Caco-2 (cell line): ENCODE results near the gene APOBEC3B. TPM values are rescaled to one million over a fixed set of nuclear protein-coding genes. Genes with fewer than 3 reads are reported as not detected.
"Not testable (repeated sequence)": the region's sequence is repeated elsewhere in the genome, so short reads cannot be mapped to it uniquely, and the experiment has no call there.

Experiments
- BruUV-seq: library from RNA; stranded (reverse); fragments of 400-500 nt; replicated peaks from 2 replicates; lab custom pipeline; 2021; lab: Mats Ljungman, UMichigan
- CTCF ChIA-PET: fragments of 300-600 bp; sonication (Branson Sonifier 250); formaldehyde crosslinking; loops from one replicate; lab custom pipeline; 2022; ENCODE audit warnings: antibody characterized with exemption; lab: Charles Lee
- POLR2A ChIA-PET: fragments of 300-600 bp; sonication (Branson Sonifier 250); formaldehyde crosslinking; loops from one replicate; lab custom pipeline; 2022; ENCODE audit warnings: antibody characterized with exemption; lab: Charles Lee
- DNase-seq, 2 experiments: peaks; one replicate each; pipeline versions ENCODE4 v3.0.0 to v3.0.0-alpha.2; 2020 to 2022
- H3K27me3 ChIP-seq: replicated peaks from 2 replicates; pipeline ENCODE4 v1.6.0; 2011; ENCODE audit warnings: low read length; ENCODE audit not compliant: control insufficient read depth, insufficient read depth
- H3K36me3 ChIP-seq: 2 replicates; pipeline ENCODE4 v1.5.1; 2011; ENCODE audit warnings: low read length; ENCODE audit not compliant: control insufficient read depth, insufficient read depth
- H3K4me1 ChIP-seq: fragments of 250-450 bp; sonication (Bioruptor Pico); 2 replicates; pipeline ENCODE4 v1.5.1; 2020; ENCODE audit warnings: mild to moderate bottlenecking
- H3K4me3 ChIP-seq: 2 replicates; pipeline ENCODE4 v1.5.1; 2011; ENCODE audit warnings: low read depth, mild to moderate bottlenecking, control low read depth, low read length
- H3K9me3 ChIP-seq: fragments of 250-450 bp; sonication (Bioruptor Pico); 2 replicates; pipeline ENCODE4 v1.5.1; 2020; ENCODE audit warnings: mild to moderate bottlenecking, moderate library complexity
- H3K27ac Mint-ChIP-seq: one replicate; pipeline ENCODE4 v1.8.0; 2022; ENCODE audit warnings: mixed read lengths; ENCODE audit not compliant: unreplicated experiment
- H3K27me3 Mint-ChIP-seq: one replicate; pipeline ENCODE4 v1.8.0; 2022; ENCODE audit warnings: mixed read lengths; ENCODE audit not compliant: insufficient read depth, unreplicated experiment
- H3K36me3 Mint-ChIP-seq: one replicate; pipeline ENCODE4 v1.8.0; 2022; ENCODE audit warnings: mild to moderate bottlenecking, mixed read lengths; ENCODE audit not compliant: insufficient read depth, unreplicated experiment
- H3K4me1 Mint-ChIP-seq: one replicate; pipeline ENCODE4 v1.8.0; 2022; ENCODE audit warnings: low read depth, mixed read lengths; ENCODE audit not compliant: unreplicated experiment
- H3K4me3 Mint-ChIP-seq: one replicate; pipeline ENCODE4 v1.8.0; 2022; ENCODE audit warnings: mild to moderate bottlenecking, moderate library complexity, mixed read lengths; ENCODE audit not compliant: unreplicated experiment
- H3K9me3 Mint-ChIP-seq: one replicate; pipeline ENCODE4 v1.8.0; 2022; ENCODE audit warnings: mixed read lengths; ENCODE audit not compliant: unreplicated experiment
- intact Hi-C: fragments of 100-400 bp; cut with micrococcal nuclease; formaldehyde crosslinking; loops from one replicate; pipeline ENCODE4 v1.10.0; 2022; ENCODE audit not compliant: unreplicated experiment
- total RNA-seq: library from RNA; stranded (reverse); gene quantifications from 2 replicates; pipeline ENCODE4 v1.2.3, GENCODE V29; 2022
- TF ChIP-seq, protein P1 (sequence below), 2 experiments: fragments of 200-600 bp in 1 of 2; IDR thresholded peaks; 1 replicate in 1 of 2; 2 replicates in 1 of 2; pipeline versions ENCODE4 v1.5.1 to v1.8.0; 2011 to 2022; ENCODE audit warnings: antibody characterized with exemption in 1 of 2, control low read depth in 1 of 2, inconsistent platforms in 1 of 2, low read depth in 1 of 2, low read length in 1 of 2, mild to moderate bottlenecking in 1 of 2, moderate library complexity in 1 of 2; ENCODE audit not compliant: insufficient read depth in 1 of 2, severe bottlenecking in 1 of 2, unreplicated experiment in 1 of 2

Gene APOBEC3B
- total RNA-seq, 1 experiment from 2014 or later, result 55.8 TPM

DNA sequence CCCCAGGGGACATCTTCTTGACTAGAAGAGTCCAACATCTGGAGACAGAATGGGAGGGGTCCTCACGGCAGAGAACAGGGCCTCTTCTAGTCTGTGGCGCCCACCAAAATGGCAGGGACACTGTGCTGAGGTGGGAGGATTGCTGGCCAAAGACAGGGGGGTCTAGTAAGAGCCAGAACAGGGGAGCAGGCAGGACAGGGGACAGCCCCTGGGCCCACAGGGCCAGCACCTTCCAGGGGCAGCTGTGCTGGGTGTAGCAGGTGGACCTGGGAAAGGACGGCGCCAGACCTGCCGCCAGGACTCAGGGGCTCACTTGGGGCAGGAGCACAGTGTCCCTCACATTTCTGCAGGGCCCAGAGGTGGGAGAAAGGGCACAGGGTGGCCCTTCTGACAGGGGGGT is 25.6 kb upstream of the APOBEC3B start:
- ChIA-PET CTCF (no interaction called here), POLR2A (no interaction called here)
- Mint-ChIP-seq H3K27ac (no peak overlapping the region), H3K9me3 (no peaks in the 10 kb centered on the region), H3K4me1 (peaks cover 5% of the 10 kb centered on the region), H3K36me3 (no peaks in the 10 kb centered on the region), H3K4me3 (no peak overlapping the region), H3K27me3 (no peaks in the 10 kb centered on the region)
- H3K4me1 ChIP-seq, result peaks cover 14% of the 10 kb centered on the region
- H3K9me3 ChIP-seq, result no peaks in the 10 kb centered on the region
- TF ChIP-seq, protein P1, sequence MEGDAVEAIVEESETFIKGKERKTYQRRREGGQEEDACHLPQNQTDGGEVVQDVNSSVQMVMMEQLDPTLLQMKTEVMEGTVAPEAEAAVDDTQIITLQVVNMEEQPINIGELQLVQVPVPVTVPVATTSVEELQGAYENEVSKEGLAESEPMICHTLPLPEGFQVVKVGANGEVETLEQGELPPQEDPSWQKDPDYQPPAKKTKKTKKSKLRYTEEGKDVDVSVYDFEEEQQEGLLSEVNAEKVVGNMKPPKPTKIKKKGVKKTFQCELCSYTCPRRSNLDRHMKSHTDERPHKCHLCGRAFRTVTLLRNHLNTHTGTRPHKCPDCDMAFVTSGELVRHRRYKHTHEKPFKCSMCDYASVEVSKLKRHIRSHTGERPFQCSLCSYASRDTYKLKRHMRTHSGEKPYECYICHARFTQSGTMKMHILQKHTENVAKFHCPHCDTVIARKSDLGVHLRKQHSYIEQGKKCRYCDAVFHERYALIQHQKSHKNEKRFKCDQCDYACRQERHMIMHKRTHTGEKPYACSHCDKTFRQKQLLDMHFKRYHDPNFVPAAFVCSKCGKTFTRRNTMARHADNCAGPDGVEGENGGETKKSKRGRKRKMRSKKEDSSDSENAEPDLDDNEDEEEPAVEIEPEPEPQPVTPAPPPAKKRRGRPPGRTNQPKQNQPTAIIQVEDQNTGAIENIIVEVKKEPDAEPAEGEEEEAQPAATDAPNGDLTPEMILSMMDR (IDR thresholded peaks at IDR 0.05; ENCODE audit: insufficient read depth in 1 of 2, low read depth in 1 of 2, low read length in 1 of 2, severe bottlenecking in 1 of 2, unreplicated experiment in 1 of 2), result no peak
- no peak for DNase-seq
- no peak overlapping the region for H3K4me3 ChIP-seq
- BruUV-seq, result no TSS peak
- H3K36me3 ChIP-seq, result no peaks in the 10 kb centered on the region
- H3K27me3 ChIP-seq, result no peaks in the 10 kb centered on the region
- intact Hi-C loops, result no loop called here

DNA sequence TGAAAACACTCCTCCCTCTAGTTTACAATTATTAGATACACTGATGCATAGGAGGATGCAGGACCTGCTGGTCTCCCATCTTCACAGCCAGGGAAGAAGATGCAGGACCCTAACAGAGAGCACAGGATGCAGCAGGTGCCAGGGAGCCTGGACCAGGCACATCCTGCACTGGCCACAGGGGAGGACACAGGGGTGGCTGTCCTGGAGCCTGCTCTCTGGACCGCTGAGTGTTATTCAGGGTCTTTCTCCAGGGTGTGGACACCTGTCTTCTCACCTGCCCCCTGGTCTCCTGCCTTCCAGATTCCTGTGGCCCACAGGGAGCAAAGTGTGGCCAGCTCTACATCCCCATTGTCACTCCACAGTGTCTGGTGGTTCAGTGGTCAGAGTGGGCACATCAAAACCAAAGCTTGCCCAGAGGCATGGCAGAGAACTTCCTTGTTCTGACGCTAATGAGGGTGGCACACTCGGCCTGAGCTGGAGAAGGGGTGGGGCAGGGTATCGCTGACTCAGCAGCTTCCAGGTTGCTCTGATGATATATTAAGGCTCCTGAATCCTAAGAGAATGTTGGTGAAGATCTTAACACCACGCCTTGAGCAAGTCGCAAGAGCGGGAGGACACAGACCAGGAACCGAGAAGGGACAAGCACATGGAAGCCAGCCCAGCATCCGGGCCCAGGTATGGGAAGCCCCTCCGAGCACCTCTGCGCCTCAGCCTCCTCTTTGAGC is 24.9 kb upstream of the APOBEC3B start, which contains the start of gene APOBEC3A:
TSS of gene APOBEC3A (plus strand) at position 564 of the 725 bp plus-strand sequence. CDS start at position 647, 83 bp downstream.
- TF ChIP-seq, protein P1 (IDR thresholded peaks at IDR 0.05; ENCODE audit: insufficient read depth in 1 of 2, low read depth in 1 of 2, low read length in 1 of 2, severe bottlenecking in 1 of 2, unreplicated experiment in 1 of 2), result no peak
- no peaks in the 10 kb centered on the region for H3K9me3 Mint-ChIP-seq
- no peak within 1 kb of the TSS for H3K27ac Mint-ChIP-seq
- BruUV-seq, result no TSS peak
- ChIA-PET CTCF (no interaction called here), POLR2A (no interaction called here)
- Histone ChIP-seq H3K4me3 (no peak within 1 kb of the TSS), H3K9me3 (no peaks in the 10 kb centered on the region), H3K36me3 (no peaks in the 10 kb centered on the region), H3K4me1 (peaks cover 14% of the 10 kb centered on the region), H3K27me3 (no peaks in the 10 kb centered on the region)
- peaks cover 5% of the 10 kb centered on the region for H3K4me1 Mint-ChIP-seq
- DNase-seq, result no peak
- H3K36me3 Mint-ChIP-seq, result no peaks in the 10 kb centered on the region
- no peak within 1 kb of the TSS for H3K4me3 Mint-ChIP-seq
- H3K27me3 Mint-ChIP-seq, result no peaks in the 10 kb centered on the region
- intact Hi-C loops, result no loop called here

DNA sequence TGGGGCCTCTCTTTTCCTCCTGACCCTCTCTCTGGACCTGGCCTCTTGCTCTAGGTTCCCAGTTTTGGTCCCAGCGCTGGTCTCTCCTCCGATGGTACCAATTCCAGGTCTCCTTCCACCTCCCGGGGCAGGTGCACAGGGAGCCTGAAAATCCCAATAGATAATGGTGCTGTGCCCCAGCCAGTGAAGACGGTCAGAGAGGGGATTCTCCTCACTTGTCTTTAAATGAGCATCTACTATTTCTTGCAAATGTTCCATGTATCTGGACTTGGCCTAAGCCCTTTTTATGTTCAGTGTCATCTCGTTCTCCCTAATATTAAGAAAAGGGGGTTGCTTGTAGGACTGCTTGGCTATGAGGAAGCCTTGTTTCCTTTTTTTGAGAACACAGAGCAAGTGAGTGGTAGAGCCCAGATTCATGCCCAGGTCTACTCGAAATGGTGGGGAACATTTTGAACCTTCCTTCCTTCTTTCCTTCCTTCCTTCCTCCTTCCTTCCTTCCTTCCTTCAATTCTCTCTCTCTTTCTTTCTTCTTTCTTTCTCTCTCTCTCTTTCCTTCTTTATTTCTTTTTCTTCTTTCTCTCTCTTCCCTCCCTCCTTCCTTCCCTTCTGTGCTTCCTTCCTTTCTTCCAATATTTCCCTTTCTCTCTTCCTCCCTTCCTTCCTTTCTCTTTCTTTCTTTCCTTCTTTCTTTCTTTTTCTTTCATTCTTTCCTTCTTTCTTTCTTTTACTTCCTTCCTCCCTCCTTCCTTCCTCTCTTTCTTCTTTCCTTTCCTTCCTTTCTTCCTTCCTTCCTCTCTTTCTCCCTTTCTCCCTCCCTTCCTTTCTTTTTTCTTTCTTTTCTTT is 24.1 kb upstream of the APOBEC3B start:
- Histone ChIP-seq H3K4me1 (peaks cover 14% of the 10 kb centered on the region), H3K4me3 (no peak overlapping the region), H3K27me3 (no peaks in the 10 kb centered on the region), H3K9me3 (no peaks in the 10 kb centered on the region), H3K36me3 (no peaks in the 10 kb centered on the region)
- POLR2A ChIA-PET, result no interaction called here
- Mint-ChIP-seq H3K27ac (no peak overlapping the region), H3K4me3 (no peak overlapping the region), H3K27me3 (no peaks in the 10 kb centered on the region), H3K9me3 (no peaks in the 10 kb centered on the region), H3K4me1 (peaks cover 5% of the 10 kb centered on the region), H3K36me3 (no peaks in the 10 kb centered on the region)
- TF ChIP-seq, protein P1 (IDR thresholded peaks at IDR 0.05; ENCODE audit: insufficient read depth in 1 of 2, low read depth in 1 of 2, low read length in 1 of 2, severe bottlenecking in 1 of 2, unreplicated experiment in 1 of 2), result no peak
- CTCF ChIA-PET, result interaction anchor here (0.6 kb wide), 1 partner anchor 436 kb away, joined by 3 read pairs; no protein-coding TSS in a partner anchor
- no TSS peak for BruUV-seq
- DNase-seq, result no peak
- intact Hi-C loops, result no loop called here

DNA sequence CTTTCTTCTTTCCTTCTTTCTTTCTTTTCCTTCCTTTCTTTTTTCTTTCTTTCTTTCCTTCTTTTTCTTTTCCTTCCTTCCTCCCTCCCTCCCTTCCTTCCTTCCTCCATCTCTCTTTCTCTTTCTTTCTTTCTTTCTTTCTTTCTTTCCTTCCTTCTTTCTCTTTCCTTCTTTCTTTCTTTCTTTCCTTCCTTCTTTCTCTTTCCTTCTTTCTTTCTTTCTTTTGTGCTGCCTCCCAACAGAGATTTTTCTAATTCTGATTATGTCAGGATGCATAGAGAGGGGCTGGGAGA is 23.6 kb upstream of the APOBEC3B start:
- H3K27me3 Mint-ChIP-seq, BruUV-seq, H3K9me3 ChIP-seq, H3K4me3 ChIP-seq, H3K36me3 ChIP-seq, H3K27me3 ChIP-seq, H3K36me3 Mint-ChIP-seq, H3K4me3 Mint-ChIP-seq, H3K27ac Mint-ChIP-seq, DNase-seq, H3K4me1 Mint-ChIP-seq, POLR2A ChIA-PET, H3K9me3 Mint-ChIP-seq, intact Hi-C loops: not testable (repeated sequence)
- CTCF ChIA-PET, result interaction anchor here (0.6 kb wide), 1 partner anchor 437 kb away, joined by 3 read pairs; no protein-coding TSS in a partner anchor
- H3K4me1 ChIP-seq, result peaks cover 16% of the 10 kb centered on the region
